Measurements from ENCODE around the gene PBX2.

DNA sequence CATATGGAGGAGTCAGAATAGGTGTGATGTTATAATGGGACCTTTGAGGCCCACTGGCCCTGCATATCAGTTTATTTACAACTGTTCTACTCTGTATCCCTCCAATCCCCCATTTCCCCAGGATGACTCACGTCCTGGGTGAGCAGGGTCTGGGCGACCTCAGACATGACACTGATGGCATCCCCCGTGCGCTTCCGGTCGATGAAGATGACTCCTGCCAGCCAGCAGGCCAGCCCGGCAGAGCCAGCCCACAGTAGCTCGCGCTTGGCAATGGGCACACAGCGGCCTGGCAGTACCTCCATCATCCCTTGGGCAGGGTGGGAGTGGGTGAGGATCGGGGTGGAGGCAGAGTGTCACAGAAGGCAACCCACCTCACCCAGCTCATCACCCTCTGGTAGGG is 19.7 kb downstream of the PBX2 start:
- TF ChIP-seq EZH2 (IDR thresholded peaks at IDR 0.05; ENCODE audit: low read length, missing control alignments) (no peak), CTCF (conservative IDR thresholded peaks at IDR 0.05 in 1 of 2, IDR thresholded peaks at IDR 0.05 in 1 of 2; ENCODE audit: low read depth in 1 of 2, low read length in 2 of 2) (no peak)

All from fibroblast of lung (primary cell).